Suppressor macrophage treated with lipopolysaccharide for 1 hour (primary cell): ENCODE data around the gene PTPRN2.
"Not testable (repeated sequence)": the region's sequence is repeated elsewhere in the genome, so short reads cannot be mapped to it uniquely, and the experiment has no call there.

Experiments
- DNase-seq, 3 donors: peaks; one replicate each; pipeline ENCODE4 v3.0.0-alpha.2; 2020 to 2022

The PTPRN2 gene

GRCh38 chr7:157795643-157796042 lies 792.0 kb downstream of the PTPRN2 start:
- DNase-seq, result no peak

DNA sequence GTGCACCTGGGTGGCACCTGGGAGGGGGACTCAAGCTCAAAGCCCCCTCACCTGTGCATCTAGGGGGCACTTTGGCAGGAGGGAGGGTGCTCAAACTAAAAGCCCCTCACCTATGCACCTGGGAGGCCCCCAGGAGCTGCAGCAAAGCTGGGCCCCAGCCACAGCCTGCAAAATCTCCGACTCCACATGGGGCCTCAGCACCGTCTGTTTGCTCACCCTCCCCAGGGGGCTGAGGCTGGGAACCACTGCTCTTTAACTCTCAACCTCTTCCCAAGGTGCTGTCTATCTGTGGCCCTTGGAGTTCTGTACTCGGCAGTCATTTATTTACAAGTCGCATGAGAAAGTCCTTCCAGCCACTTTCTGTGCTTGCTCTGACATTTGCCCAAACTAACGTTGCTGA lies 792.4 kb downstream of the PTPRN2 start:
- DNase-seq, result no peak

GRCh38 chr7:157794746-157795065 lies 792.9 kb downstream of the PTPRN2 start:
- no peak for DNase-seq

DNA sequence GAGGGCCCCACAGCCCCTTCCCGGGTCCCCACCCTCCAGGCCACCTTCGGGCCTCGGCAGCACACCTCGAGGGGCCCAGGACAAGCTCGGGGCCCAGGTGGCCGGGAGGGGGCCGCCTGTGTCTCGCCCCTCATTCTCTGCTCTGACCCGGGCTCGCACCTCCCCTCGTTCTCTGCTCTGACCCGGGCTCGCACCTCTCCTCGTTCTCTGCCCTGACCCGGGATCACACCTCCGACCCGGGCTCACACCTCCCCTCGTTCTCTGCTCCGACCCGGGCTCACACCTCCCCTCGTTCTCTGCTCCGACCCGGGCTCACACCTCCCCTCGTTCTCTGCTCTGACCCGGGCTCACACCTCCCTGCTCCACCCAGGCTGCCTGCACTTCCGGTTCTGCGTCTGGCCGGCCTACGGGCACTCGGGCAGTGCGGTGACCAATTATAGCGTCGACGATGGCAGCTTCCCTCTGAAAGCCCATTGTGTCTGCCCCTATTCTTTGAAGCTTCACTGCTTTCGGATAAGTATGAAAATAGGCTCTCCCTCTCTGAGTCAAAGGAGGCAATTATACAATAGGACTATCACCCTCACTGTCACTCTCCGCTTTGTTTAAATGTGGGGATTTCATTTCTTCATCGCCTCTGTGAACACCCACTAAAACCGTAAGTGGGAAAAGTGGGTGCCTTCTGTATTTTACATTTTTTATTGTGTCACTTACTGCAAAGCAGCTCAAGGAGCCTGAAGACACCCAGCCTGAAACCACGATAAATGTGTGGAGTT lies 793.5 kb downstream of the PTPRN2 start:
- DNase-seq, result no peak

DNA sequence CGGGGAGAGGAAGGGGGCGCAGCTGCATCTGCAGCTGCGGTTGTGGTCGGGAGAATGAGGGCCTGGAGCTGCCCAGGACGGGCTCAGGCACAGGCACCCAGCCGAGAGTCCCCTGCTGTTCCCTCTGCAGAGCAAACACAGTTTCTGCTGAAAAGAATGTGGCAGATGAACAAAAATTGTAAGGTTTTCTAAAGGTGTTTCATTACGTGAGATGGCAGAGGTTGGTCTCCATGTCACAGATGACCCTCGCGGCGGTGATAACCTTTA lies 794.6 kb downstream of the PTPRN2 start:
- no peak for DNase-seq

- DNase-seq, result no peak
These were observed 795.2 kb downstream of the PTPRN2 start for GRCh38 chr7:157792241-157793086.

DNA sequence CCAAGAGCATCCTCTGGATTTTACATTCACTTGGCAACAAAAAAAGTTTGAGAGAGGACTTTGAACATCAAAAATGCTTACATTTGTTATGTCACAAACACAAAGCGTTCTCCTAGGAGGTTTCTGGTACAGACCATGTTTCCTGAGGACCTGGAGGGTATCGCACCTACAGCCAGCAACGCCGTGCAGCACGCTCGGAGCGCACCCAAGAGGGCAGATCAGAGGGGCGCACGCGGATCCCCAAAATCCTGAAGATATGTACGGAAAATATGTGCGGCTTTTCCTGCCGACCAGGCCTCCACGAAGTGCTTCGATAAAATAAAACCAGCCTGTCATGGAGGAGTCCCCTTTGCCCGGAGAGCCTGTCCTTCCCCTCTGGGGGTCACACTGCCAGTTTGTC lies 796.0 kb downstream of the PTPRN2 start:
- DNase-seq, result no peak

GRCh38 chr7:157791261-157791660 lies 796.4 kb downstream of the PTPRN2 start:
- DNase-seq, result no peak

DNA sequence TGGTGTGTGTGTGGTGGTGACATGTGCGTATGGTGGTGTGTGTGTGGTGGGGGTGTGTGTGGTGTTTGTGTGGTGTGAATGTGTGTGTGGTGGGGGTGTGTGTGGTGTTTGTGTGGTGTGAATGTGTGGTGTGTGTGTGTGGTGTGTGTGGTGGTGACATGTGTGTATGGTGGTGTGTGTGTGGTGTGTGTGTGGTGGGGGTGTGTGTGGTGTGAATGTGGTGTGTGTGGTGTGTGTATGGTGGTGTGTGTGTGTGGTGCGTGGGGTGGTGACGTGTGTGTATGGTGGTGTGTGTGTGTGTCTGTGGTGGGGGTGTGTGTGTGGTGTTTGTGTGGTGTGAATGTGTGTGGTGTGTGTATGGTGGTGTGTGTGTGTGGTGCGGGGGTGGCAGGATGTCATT lies 797.7 kb downstream of the PTPRN2 start:
- no peak for DNase-seq

DNA sequence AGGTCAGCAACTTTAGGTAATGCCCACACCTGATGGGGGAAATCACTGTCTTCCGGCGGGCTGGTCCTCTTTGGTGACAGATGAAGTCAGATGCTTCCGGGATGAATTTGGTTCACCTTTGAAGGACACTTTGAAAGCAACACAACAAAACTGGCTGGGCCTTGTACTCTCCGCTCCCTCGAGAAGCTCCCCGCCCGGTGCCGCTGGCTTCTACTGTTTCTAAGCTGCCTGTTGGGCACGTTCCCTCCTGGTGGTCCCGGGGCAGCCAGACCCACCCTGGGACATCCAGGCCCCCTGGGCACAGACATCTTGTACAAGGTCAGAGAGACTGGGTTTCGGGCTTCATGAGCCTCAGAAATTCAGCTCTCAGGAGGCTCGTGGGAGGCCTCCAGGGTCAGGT lies 798.5 kb downstream of the PTPRN2 start:
- DNase-seq, result no peak

DNA sequence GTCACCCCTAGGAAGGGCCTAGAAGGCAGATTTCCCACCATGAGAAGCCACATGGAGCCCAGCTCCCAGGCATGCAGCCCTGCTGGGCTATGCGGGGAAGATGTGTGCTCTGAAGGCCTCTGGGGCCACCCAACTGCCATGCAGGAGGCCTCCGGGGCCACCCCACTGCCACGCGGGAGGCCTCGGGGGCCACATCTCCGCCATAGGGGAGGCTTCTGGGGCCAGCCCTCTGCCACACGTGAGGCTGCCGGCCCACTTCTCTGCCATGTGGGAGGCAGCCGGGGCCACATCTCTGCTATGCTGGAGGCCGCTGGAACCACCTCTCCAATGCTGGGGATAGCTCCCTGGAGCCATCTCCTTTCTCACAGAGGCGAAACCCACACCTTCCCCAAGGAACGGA lies 799.0 kb downstream of the PTPRN2 start:
- no peak for DNase-seq

DNA sequence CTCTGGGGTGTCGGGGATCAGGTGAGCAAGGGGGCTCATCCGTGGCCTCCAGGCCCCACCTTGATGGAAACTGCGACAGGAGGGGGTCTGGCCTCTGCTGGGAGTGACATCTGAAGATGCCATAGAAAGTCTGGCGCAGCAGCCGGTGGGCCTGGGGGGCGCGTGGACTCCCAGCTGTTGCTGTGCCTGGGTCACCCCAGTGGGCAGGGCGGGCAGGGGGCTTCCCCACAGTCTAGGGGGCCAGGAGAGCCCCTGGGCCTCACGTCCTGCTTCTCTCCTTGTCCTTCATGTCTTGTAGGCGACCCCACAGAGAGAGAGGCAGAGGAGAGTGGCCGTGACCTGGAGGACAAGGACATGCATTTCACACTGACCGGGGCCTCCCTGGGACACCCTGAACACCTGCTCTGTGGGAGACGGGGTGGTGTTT lies 800.3 kb downstream of the PTPRN2 start:
- no peak for DNase-seq

GRCh38 chr7:157786375-157787274 lies 801.0 kb downstream of the PTPRN2 start:
- DNase-seq, result no peak

DNA sequence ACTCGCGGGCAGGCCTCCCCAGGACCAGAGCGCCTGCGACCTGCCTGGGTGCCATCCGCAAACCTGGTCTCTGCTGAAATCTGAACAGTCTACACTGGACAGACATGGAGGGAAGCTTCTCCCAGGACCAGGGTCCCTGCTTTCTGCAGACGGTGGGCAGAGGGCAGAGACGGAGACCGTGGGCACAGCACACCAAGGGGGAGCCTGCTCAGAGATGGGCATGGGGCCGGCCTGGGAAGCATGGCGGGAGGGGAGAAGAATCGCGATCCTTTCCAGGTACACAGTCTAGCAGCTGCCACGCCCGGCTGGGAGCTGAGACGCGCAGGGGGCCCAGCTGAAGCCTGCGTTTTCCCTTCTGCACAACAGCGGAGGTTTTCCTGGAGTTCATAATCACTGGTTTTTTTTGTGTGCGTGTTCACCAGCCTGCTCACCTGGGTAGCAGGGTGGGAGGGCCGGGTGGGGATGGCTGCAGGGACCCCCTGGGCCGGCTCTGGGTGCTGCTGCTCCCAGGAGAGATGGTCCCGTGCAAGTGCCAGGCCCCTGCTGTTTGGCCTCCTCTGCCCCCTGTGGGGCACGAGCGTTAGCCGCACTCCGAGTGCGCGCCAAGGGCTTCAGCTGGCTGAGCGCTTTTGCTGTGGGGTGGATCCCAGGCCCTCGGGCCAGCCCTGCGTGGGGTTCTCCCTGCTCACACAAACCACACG lies 802.0 kb downstream of the PTPRN2 start:
- DNase-seq, result no peak

DNA sequence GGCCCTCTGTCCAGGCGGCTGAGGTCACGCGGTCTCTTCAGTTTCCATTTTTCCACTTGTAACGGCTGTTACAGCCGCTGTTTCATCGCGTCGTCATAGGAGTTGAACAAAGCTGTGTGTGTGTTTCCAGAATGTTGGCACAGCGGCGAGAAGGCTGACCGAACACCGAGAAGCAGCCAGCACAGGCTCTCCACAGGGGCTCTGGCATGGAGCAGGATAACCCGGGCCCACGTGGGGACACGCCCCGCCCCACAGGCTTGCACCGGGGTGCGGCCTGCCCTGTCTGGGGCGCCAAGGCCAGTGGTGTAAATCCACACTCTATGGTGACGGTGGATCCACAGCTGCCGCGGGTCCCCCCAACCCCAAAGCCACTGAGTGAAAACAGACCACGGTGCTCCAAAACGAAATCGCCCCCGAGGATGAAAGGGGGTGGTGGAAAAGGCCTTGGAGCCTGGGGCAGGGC lies 802.6 kb downstream of the PTPRN2 start:
- DNase-seq, result no peak

GRCh38 chr7:157784041-157784835 lies 803.4 kb downstream of the PTPRN2 start:
- DNase-seq, result no peak

GRCh38 chr7:157782041-157782440 lies 805.6 kb downstream of the PTPRN2 start:
- no peak for DNase-seq

GRCh38 chr7:157780721-157781120 lies 806.9 kb downstream of the PTPRN2 start:
- DNase-seq, result no peak

- DNase-seq, result no peak
These were observed 807.3 kb downstream of the PTPRN2 start for GRCh38 chr7:157780312-157780711.

GRCh38 chr7:157779206-157779605 lies 808.4 kb downstream of the PTPRN2 start:
- DNase-seq, result no peak

DNA sequence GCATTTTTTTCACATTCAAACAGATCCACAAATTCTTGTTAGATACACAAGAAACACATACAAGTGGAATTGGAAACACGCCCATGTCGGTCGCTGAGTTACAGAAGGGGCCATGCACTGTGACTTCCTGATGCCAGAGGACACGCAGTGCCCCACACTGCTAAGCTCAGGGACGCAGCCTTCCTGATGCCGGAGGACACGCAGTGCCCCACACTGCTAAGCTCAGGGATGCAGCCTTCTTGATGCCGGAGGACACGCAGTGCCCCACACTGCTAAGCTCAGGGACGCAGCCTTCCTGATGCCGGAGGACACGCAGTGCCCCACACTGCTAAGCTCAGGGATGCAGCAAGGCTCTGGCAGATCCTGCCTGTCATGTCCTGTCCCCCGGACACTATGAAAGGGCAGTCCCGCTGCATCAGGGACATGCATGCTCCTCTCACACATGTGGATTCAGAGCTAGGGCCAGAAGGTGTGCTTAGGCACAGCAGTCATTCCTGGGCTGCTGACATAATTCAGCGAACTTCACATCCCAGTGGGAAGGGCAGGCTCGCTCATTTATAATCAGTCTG lies 810.3 kb downstream of the PTPRN2 start:
- DNase-seq, result not testable (repeated sequence)
